HG03439 (cell line): ENCODE data around the gene R3HCC1L.
"Not testable (repeated sequence)": the region's sequence is repeated elsewhere in the genome, so short reads cannot be mapped to it uniquely, and the experiment has no call there.

Source experiments
- ATAC-seq: cut with Tn5 transposase; IDR thresholded peaks from one replicate; pipeline ENCODE4 v1.9.1; 2021; ENCODE audit warnings: mild to moderate bottlenecking, moderate library complexity; ENCODE audit not compliant: unreplicated experiment

R3HCC1L gene

GRCh38 chr10:98128802-98129201 is 5.7 kb upstream of the R3HCC1L start:
- no peak for ATAC-seq

DNA sequence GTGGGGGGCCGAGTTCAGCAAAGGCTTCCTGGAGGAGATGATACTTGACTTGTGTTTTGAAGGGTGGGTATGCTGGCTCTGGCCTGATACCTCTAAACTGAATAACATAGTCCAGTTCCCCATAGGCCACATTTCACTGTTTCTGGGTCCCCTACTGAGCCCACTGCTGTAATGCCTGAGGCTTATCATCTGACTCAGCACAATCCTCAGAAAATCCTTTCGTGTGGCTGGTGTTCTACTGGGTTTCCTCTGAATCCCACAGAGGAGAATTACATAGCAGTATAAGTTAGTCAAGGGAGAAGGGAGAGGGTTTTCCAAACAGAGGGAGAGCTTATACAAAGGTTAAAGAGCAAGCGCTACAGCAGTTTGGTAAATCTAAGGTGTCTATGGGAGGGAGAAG is 2.8 kb upstream of the R3HCC1L start:
- no peak for ATAC-seq

GRCh38 chr10:98133075-98133752 is 1.2 kb upstream of the R3HCC1L start:
- ATAC-seq, result not testable (repeated sequence)

DNA sequence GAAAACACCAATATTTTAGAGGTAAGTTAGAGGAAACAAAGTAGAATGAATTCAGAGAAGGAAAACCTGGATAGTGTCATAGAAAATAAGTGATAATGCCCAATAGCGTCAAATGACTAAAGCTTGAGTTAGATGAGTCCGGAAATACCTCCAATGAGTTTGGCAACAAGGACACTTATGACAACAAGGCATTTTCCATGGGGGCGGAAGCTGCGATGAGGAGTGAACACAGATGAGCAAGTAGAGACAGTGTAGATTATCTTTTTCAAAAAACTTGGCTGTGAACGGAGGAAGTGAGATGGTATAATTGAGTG is 383 bp upstream of the R3HCC1L start:
- ATAC-seq, result no peak

DNA sequence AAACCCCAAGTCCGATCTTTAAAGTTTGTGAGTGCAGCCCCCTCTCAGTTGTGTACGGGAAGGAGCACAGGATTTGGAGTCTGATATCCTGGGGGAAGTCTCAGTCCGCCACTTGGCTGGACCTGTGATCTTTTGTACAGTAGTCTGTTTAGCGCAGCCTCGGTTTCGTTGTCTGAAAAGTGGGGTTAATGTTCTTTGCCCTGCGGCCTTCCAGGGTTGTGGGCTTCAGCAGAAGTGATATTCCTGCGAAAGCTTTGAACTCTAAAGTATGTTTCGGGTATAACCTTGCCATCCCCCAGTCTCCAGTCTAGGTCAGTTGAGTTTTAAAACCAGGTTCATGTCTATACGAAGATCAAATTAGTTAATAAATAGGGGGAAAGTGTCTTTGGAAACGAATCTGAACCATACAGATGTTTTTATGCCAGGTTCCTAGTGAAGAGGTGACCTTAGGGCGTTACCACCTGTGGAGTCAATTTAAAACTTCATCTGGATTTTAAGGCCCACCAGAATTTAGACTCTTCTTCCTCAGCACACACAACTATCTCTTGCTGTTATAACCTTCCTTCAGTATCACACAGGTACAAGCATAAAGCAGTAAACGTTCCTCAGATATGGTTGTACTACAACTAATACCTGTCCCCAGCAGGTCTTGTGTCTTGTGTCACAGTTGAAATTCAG is 904 bp downstream of the R3HCC1L start:
- peak; percentile 14 for ATAC-seq

- not testable (repeated sequence) for ATAC-seq
These were observed 2.3 kb downstream of the R3HCC1L start for GRCh38 chr10:98136775-98137174.

DNA sequence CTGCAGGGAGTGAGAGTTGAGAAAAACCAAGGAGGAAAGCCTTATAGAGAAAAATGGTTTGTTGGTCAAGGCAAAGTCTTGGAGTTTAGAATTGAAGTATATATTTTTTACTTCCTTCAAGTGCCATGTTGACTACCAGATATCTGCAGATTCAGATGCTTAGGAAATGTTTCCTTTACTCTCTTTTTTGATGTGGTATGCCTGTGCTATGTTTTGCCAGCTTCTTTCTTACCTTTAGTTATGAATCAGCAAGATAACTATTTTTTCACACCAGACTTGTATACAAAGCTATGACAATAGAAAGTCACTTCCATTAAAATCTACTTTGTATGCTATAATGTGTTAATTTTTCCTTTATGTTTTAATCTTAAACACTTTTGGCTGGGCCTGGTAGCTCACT is 3.6 kb downstream of the R3HCC1L start:
- no peak for ATAC-seq

- no peak for ATAC-seq
These were observed 5.0 kb downstream of the R3HCC1L start for GRCh38 chr10:98139431-98139830.

DNA sequence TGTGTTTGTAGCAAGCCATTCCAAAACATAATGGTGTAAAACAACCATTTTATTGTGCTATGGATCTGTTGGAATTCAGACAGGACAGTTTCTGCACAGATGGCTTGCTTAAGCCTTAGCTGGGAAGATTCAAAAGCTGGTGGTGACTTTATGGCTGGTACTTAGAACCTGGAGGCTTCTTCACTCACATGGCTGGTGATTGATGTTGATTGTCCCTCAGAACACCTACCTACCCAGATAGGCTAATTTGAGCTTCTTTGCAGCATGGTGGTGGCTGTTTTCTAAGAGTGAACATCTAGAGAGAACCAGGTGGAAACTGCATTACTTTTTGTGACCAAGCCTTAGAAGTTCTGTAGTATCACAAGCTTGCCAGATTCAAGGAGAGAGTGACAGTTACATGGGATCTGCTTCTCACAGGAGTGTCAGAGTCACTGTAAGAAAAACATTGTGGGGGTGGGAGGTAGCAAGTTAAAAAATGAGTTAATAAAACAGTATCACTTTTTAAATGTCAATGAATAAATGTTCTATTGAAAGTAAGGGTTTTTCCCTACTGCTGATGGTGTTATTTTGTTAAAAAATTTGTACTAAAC is 7.1 kb downstream of the R3HCC1L start:
- no peak for ATAC-seq

- no peak for ATAC-seq
These were observed 10.5 kb downstream of the R3HCC1L start for GRCh38 chr10:98144985-98145384.

DNA sequence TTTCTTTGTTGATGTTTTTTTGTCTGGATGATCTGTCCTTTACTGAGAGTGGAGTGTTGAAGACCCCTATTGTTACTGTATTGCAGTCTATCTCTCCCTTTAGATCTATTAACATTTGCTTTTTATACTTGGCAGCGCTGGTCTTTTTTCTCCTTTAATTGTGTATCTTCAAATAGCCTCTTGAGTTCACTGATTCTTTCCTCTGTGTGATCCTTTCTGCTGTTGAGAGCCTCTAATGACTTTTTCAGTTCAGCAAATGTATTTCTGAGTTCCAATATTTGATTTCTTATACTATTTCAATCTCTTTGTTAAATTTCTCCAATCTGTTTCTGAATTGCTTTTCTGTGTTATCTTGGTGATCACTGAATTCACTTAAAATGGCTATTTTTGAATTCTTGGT is 15.4 kb downstream of the R3HCC1L start:
- ATAC-seq, result no peak

DNA sequence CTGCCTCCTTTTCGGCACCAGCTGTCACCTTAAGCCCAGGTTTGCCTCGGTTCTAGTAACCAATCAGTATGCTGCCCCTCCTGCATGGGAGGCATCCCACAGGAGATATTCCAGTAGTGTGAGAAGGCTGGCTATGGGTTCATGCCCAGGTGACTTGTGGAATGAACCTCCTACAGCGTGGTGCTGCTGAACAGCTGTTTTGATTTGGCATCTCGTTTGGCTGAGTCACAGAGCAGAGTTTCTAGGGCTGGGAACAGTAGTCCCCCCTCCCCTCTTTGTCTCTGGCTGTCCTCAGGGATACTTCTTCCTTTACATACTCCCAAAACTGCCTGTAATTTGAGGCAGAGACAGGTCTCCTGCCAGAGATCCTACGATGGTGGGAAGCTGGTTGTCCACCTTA is 16.1 kb downstream of the R3HCC1L start:
- ATAC-seq, result no peak

GRCh38 chr10:98152778-98153177 is 18.3 kb downstream of the R3HCC1L start:
- ATAC-seq, result not testable (repeated sequence)

DNA sequence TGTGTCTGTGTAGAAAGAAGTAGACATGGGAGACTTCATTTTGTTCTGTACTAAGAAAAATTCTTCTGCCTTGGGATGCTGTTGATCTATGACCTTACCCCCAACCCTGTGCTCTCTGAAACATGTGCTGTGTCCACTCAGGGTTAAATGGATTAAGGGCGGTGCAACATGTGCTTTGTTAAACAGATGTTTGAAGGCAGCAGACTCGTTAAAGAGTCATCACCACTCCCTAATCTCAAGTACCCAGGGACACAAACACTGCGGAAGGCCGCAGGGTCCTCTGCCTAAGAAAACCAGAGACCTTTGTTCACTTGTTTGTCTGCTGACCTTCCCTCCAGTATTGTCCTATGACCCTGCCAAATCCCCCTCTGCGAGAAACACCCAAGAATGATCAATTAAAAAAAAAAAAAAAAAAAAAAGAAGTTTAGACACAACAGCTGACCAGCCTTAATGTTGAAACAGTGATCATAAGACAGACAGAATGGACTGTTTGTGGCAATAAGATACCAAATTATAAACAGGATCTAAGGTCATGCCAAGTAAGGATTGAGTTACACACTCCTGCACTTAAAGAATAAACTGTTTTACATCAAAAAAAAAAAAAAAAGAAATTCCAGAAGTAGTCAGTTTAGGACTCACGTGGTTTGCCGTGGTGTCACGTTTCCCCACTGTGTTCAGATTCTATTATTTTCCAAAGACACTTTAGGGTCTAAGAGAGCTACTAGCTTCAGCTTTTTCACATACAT is 18.9 kb downstream of the R3HCC1L start:
- not testable (repeated sequence) for ATAC-seq

DNA sequence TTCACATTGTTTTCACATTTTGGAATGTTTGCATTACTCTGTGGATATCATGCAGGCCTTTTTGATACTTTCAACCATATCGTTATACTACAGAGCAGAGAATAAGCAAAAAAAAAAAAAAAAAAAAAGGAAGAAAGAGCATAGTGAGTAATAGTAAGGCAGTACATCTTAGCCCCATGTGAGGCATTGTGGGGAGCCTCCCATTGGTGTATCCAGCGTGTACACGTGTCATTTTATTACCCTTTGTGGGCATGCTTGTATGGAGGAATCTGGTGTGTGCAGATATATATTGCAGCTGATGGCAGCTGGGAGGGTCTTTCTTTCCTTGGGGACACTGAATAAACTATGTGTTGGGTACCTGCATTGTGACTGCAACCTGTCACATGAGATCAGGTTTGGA is 19.6 kb downstream of the R3HCC1L start:
- ATAC-seq, result no peak

DNA sequence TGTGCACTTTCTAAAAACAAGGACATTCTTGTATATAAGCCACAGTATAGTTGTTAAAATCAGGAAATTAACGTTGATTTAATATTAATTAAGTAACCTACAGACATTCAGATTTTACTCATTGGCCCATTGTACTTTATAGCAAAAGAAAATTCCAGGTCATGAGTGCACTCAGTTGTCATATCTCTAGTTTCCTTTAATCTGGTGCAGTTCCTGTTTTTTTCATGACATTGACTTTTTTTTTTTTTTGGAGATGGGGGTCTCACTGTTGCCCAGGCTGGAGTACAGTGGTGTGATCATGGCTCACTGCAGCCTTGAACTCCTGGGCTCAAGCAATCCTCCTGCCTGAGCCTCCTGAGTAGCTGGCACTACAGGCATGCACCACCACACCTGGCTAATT is 24.1 kb downstream of the R3HCC1L start:
- ATAC-seq, result no peak

DNA sequence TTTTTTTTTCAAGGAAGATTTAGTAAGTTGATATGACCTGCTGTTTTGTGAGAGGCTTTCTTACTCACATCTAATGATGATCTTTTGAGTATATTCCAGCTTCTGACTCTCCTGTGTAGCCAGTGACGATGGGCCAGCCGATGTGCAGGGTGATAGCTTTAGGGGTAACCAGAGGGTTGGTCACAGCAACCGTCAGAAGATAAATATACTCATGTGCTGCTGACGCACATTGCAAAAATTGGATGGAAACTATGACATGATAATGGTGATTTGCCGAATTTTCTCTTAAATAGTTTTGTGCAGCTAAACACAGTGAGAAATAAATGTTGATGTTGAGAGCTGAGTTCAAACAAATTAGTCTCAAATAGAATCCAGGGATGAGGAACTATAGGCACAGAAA is 29.5 kb downstream of the R3HCC1L start:
- ATAC-seq, result no peak

GRCh38 chr10:98167191-98167590 is 32.7 kb downstream of the R3HCC1L start:
- ATAC-seq, result no peak

- ATAC-seq, result peak; percentile 45
These were observed 33.7 kb downstream of the R3HCC1L start for GRCh38 chr10:98168147-98168546.

- ATAC-seq, result no peak
These were observed 34.3 kb downstream of the R3HCC1L start for GRCh38 chr10:98168766-98169165.

GRCh38 chr10:98169379-98169778 is 34.9 kb downstream of the R3HCC1L start:
- no peak for ATAC-seq
